ENCODE results near the gene DNMT3B.

DNA sequence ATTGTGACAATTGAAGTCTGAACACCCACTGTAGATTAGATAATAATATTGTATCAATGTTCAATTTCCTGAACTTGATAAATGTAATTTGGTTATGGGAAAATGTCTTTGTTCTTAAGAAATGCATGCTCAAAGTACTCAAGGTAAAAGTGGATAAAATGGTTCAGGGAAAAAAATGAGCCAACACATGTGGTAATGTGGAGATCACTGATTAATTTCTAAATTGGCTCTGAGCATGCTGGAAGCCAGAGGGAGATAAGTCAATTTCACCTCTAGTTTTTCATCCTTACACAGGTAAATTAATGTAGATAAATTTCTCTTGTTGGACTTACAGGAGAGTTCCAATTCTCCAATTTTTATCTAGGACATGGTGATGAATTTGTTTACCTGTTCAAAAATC lies 10.9 kb upstream of the DNMT3B start:
- TF ChIP-seq CSDC2 (CRISPR knock-in tag; IDR thresholded peaks at IDR 0.05) (no peak), OSR1 (CRISPR knock-in tag; IDR thresholded peaks at IDR 0.05) (no peak), GLIS3 (CRISPR knock-in tag; IDR thresholded peaks at IDR 0.05) (no peak), ISL1 (CRISPR knock-in tag; IDR thresholded peaks at IDR 0.05) (no peak), ZC3H10 (CRISPR knock-in tag; IDR thresholded peaks at IDR 0.05) (no peak), ZNF8 (CRISPR knock-in tag; IDR thresholded peaks at IDR 0.05) (no peak)
- TF ChIP-seq, protein P1, sequence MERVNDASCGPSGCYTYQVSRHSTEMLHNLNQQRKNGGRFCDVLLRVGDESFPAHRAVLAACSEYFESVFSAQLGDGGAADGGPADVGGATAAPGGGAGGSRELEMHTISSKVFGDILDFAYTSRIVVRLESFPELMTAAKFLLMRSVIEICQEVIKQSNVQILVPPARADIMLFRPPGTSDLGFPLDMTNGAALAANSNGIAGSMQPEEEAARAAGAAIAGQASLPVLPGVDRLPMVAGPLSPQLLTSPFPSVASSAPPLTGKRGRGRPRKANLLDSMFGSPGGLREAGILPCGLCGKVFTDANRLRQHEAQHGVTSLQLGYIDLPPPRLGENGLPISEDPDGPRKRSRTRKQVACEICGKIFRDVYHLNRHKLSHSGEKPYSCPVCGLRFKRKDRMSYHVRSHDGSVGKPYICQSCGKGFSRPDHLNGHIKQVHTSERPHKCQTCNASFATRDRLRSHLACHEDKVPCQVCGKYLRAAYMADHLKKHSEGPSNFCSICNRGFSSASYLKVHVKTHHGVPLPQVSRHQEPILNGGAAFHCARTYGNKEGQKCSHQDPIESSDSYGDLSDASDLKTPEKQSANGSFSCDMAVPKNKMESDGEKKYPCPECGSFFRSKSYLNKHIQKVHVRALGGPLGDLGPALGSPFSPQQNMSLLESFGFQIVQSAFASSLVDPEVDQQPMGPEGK (CRISPR knock-in tag; IDR thresholded peaks at IDR 0.05; ENCODE audit: borderline replicate concordance): no peak
